CD8-positive, alpha-beta memory T cell (primary cell): ENCODE measurements around the gene DVL1. TPM values are rescaled to one million over a fixed set of nuclear protein-coding genes. Genes with fewer than 3 reads are reported as not detected.

Experiments used
- CTCF ChIA-PET: fragments of 350-600 bp; sonication (Branson Sonifier 250); formaldehyde crosslinking; loops from one replicate; lab custom pipeline; 2021; ENCODE audit warnings: antibody characterized with exemption; lab: Charles Lee
- POLR2A ChIA-PET: fragments of 350-600 bp; sonication (Branson Sonifier 250); formaldehyde crosslinking; loops from one replicate; lab custom pipeline; 2021; ENCODE audit warnings: antibody characterized with exemption; lab: Charles Lee
- DNase-seq, 5 donors: peaks; one replicate each; pipeline versions ENCODE4 v3.0.0 to v3.0.0-alpha.2; 2020 to 2022; ENCODE audit warnings: mixed read lengths in 1 of 5
- H3K27ac ChIP-seq: one replicate; pipeline ENCODE4 v1.7.0; 2013; ENCODE audit warnings: low read depth, mild to moderate bottlenecking, low read length, moderate library complexity
- H3K27me3 ChIP-seq: 2 replicates; pipeline ENCODE4 v1.7.0; 2013; ENCODE audit warnings: low read length, mild to moderate bottlenecking; ENCODE audit not compliant: insufficient read depth, poor library complexity, severe bottlenecking
- H3K36me3 ChIP-seq: 2 replicates; pipeline ENCODE4 v1.7.0; 2013; ENCODE audit warnings: mild to moderate bottlenecking, low read length, moderate library complexity; ENCODE audit not compliant: insufficient read depth
- H3K4me1 ChIP-seq: 2 replicates; pipeline ENCODE4 v1.7.0; 2013; ENCODE audit warnings: mild to moderate bottlenecking, low read length, moderate library complexity; ENCODE audit not compliant: insufficient read depth
- H3K4me3 ChIP-seq: 2 replicates; pipeline ENCODE4 v1.7.0; 2013; ENCODE audit warnings: mild to moderate bottlenecking, low read length
- H3K9me3 ChIP-seq: 2 replicates; pipeline ENCODE4 v1.7.0; 2013; ENCODE audit warnings: mild to moderate bottlenecking, low read length
- H3K27ac Mint-ChIP-seq, 8 donors: one replicate each; pipeline ENCODE4 v1.8.0; 2020 to 2021; ENCODE audit warnings: mixed read lengths in 8 of 8, mild to moderate bottlenecking in 6 of 8, inconsistent platforms in 3 of 8, moderate library complexity in 3 of 8
- H3K27me3 Mint-ChIP-seq, 2 donors: one replicate each; pipeline ENCODE4 v1.8.0; 2020 to 2021; ENCODE audit warnings: mixed read lengths in 2 of 2, mild to moderate bottlenecking in 1 of 2, moderate library complexity in 1 of 2
- H3K36me3 Mint-ChIP-seq, 3 donors: one replicate each; pipeline ENCODE4 v1.8.0; 2020 to 2021; ENCODE audit warnings: mixed read lengths in 3 of 3, inconsistent platforms in 1 of 3, mild to moderate bottlenecking in 1 of 3
- H3K4me1 Mint-ChIP-seq, 3 donors: one replicate each; pipeline ENCODE4 v1.8.0; 2020 to 2021; ENCODE audit warnings: mixed read lengths in 3 of 3, inconsistent platforms in 1 of 3, mild to moderate bottlenecking in 1 of 3
- H3K4me3 Mint-ChIP-seq, 7 donors: one replicate each; pipeline ENCODE4 v1.8.0; 2020 to 2021; ENCODE audit warnings: mixed read lengths in 7 of 7, mild to moderate bottlenecking in 6 of 7, moderate library complexity in 4 of 7, inconsistent platforms in 2 of 7
- H3K9me3 Mint-ChIP-seq, 5 donors: one replicate each; pipeline ENCODE4 v1.8.0; 2020 to 2022; ENCODE audit warnings: mixed read lengths in 5 of 5, mild to moderate bottlenecking in 3 of 5, moderate library complexity in 2 of 5, inconsistent platforms in 1 of 5
- polyA plus RNA-seq: library from polyadenylated mRNA; unstranded; fragments of 300-500 nt; fragmentation: Illumina TruSeq; gene quantifications from one replicate; pipeline ENCODE4 v1.2.3, GENCODE V29; 2021
- total RNA-seq, 2 experiments: library from RNA; stranded (reverse); gene quantifications; one replicate each; pipeline ENCODE4 v1.2.3, GENCODE V29; 2021

DVL1 gene
- total and polyA plus RNA-seq, 3 experiments from 2014 or later, result 1.6 to 41.1 (median 39.7) TPM

GRCh38 chr1:1365875-1366698 lies 16.9 kb upstream of the DVL1 start:
- H3K27ac ChIP-seq, result no peak overlapping the region
- H3K36me3 Mint-ChIP-seq, result no peaks in the 10 kb centered on the region
- no peaks in the 10 kb centered on the region for H3K36me3 ChIP-seq
- H3K9me3 Mint-ChIP-seq, result no peaks in the 10 kb centered on the region
- peaks cover 0 to 11% (median 1%) of the 10 kb centered on the region in 3 donors for H3K4me1 Mint-ChIP-seq
- no peaks in the 10 kb centered on the region for H3K9me3 ChIP-seq
- no peaks in the 10 kb centered on the region for H3K27me3 ChIP-seq
- no peak overlapping the region for H3K27ac Mint-ChIP-seq
- H3K4me3 ChIP-seq, result no peak overlapping the region
- H3K4me1 ChIP-seq, result peaks cover 7% of the 10 kb centered on the region
- POLR2A ChIA-PET, result no interaction called here
- peaks cover under 1 to 4% of the 10 kb centered on the region in 2 donors for H3K27me3 Mint-ChIP-seq
- CTCF ChIA-PET, result interaction anchor here (0.9 kb wide), 1 partner anchor 364 kb away, joined by 3 read pairs; no protein-coding TSS in a partner anchor
- DNase-seq, result no peak
- no peak overlapping the region for H3K4me3 Mint-ChIP-seq

GRCh38 chr1:1364266-1364665 lies 15.0 kb upstream of the DVL1 start:
- POLR2A ChIA-PET, result no interaction called here
- Histone ChIP-seq H3K36me3 (no peaks in the 10 kb centered on the region), H3K27me3 (no peaks in the 10 kb centered on the region), H3K27ac (no peak overlapping the region), H3K4me1 (no peaks in the 10 kb centered on the region), H3K9me3 (no peaks in the 10 kb centered on the region), H3K4me3 (no peak overlapping the region)
- no peak for DNase-seq
- no peaks in the 10 kb centered on the region for H3K9me3 Mint-ChIP-seq
- H3K27ac Mint-ChIP-seq, result no peak overlapping the region
- H3K36me3 Mint-ChIP-seq, result no peaks in the 10 kb centered on the region
- no peak overlapping the region for H3K4me3 Mint-ChIP-seq
- H3K27me3 Mint-ChIP-seq, result peaks cover 5 to 11% of the 10 kb centered on the region in 2 donors
- CTCF ChIA-PET, result no interaction called here
- H3K4me1 Mint-ChIP-seq, result peaks cover 1 to 3% (median 3%) of the 10 kb centered on the region in 3 donors

GRCh38 chr1:1361982-1362423 lies 12.8 kb upstream of the DVL1 start:
- Mint-ChIP-seq H3K4me1 (peaks cover 3 to 16% (median 5%) of the 10 kb centered on the region in 3 donors), H3K36me3 (no peaks in the 10 kb centered on the region), H3K27me3 (peaks cover 9 to 17% of the 10 kb centered on the region in 2 donors), H3K9me3 (no peaks in the 10 kb centered on the region), H3K27ac (no peak overlapping the region), H3K4me3 (no peak overlapping the region)
- Histone ChIP-seq H3K9me3 (no peaks in the 10 kb centered on the region), H3K4me3 (no peak overlapping the region), H3K27me3 (no peaks in the 10 kb centered on the region), H3K27ac (no peak overlapping the region), H3K36me3 (no peaks in the 10 kb centered on the region), H3K4me1 (peaks cover 10% of the 10 kb centered on the region)
- ChIA-PET CTCF (no interaction called here), POLR2A (no interaction called here)
- no peak for DNase-seq

- POLR2A ChIA-PET, result no interaction called here
- Mint-ChIP-seq H3K4me3 (no peak overlapping the region), H3K27me3 (peaks cover 9 to 18% of the 10 kb centered on the region in 2 donors), H3K27ac (no peak overlapping the region), H3K36me3 (no peaks in the 10 kb centered on the region), H3K9me3 (no peaks in the 10 kb centered on the region), H3K4me1 (peaks cover 3 to 17% (median 5%) of the 10 kb centered on the region in 3 donors)
- no peak overlapping the region for H3K4me3 ChIP-seq
- no peaks in the 10 kb centered on the region for H3K27me3 ChIP-seq
- H3K27ac ChIP-seq, result no peak overlapping the region
- CTCF ChIA-PET, result no interaction called here
- no peaks in the 10 kb centered on the region for H3K9me3 ChIP-seq
- DNase-seq, result no peak
- H3K36me3 ChIP-seq, result no peaks in the 10 kb centered on the region
- H3K4me1 ChIP-seq, result peaks cover 10% of the 10 kb centered on the region
Measured at GRCh38 chr1:1361233-1361981, 12.2 kb upstream of the DVL1 start.

- ChIA-PET CTCF (no interaction called here), POLR2A (no interaction called here)
- Histone ChIP-seq H3K9me3 (no peaks in the 10 kb centered on the region), H3K27ac (no peak overlapping the region), H3K27me3 (no peaks in the 10 kb centered on the region), H3K4me3 (no peak overlapping the region), H3K4me1 (peaks cover 10% of the 10 kb centered on the region), H3K36me3 (no peaks in the 10 kb centered on the region)
- Mint-ChIP-seq H3K4me1 (peaks cover 3 to 17% (median 5%) of the 10 kb centered on the region in 3 donors), H3K9me3 (no peaks in the 10 kb centered on the region), H3K4me3 (peak overlapping the region in 1 of 7 donors; percentile 1), H3K36me3 (no peaks in the 10 kb centered on the region), H3K27me3 (peaks cover 9 to 18% of the 10 kb centered on the region in 2 donors), H3K27ac (no peak overlapping the region)
- no peak for DNase-seq
Measured at GRCh38 chr1:1360506-1361169, 11.4 kb upstream of the DVL1 start.

- Mint-ChIP-seq H3K27me3 (peaks cover 9 to 18% of the 10 kb centered on the region in 2 donors), H3K4me3 (peak overlapping the region in 2 of 7 donors; percentile 64 to 68), H3K4me1 (peaks cover 3 to 17% (median 5%) of the 10 kb centered on the region in 3 donors), H3K36me3 (no peaks in the 10 kb centered on the region), H3K27ac (peak overlapping the region in 2 of 8 donors; percentile 36 to 71), H3K9me3 (no peaks in the 10 kb centered on the region)
- Histone ChIP-seq H3K36me3 (no peaks in the 10 kb centered on the region), H3K4me1 (peaks cover 10% of the 10 kb centered on the region), H3K27me3 (no peaks in the 10 kb centered on the region), H3K27ac (no peak overlapping the region), H3K4me3 (no peak overlapping the region), H3K9me3 (no peaks in the 10 kb centered on the region)
- POLR2A ChIA-PET, result no interaction called here
- DNase-seq, result no peak
- CTCF ChIA-PET, result interaction anchor here (0.7 kb wide), 1 partner anchor 12 kb away, joined by 3 read pairs; no protein-coding TSS in a partner anchor
Measured at GRCh38 chr1:1359664-1360468, 10.6 kb upstream of the DVL1 start.

- H3K36me3 Mint-ChIP-seq, result no peaks in the 10 kb centered on the region
- ChIA-PET POLR2A (no interaction called here), CTCF (interaction anchor here (0.7 kb wide), 1 partner anchor 12 kb away, joined by 3 read pairs; no protein-coding TSS in a partner anchor)
- H3K27ac ChIP-seq, result no peak overlapping the region
- H3K9me3 Mint-ChIP-seq, result no peaks in the 10 kb centered on the region
- no peak overlapping the region for H3K4me3 ChIP-seq
- H3K9me3 ChIP-seq, result no peaks in the 10 kb centered on the region
- no peaks in the 10 kb centered on the region for H3K27me3 ChIP-seq
- peak overlapping the region in 3 of 8 donors; percentile 36 to 71 (median 50) for H3K27ac Mint-ChIP-seq
- peak overlapping the region in 5 of 7 donors; percentile 23 to 68 (median 50) for H3K4me3 Mint-ChIP-seq
- H3K4me1 Mint-ChIP-seq, result peaks cover 3 to 17% (median 5%) of the 10 kb centered on the region in 3 donors
- peaks cover 10 to 18% of the 10 kb centered on the region in 2 donors for H3K27me3 Mint-ChIP-seq
- no peaks in the 10 kb centered on the region for H3K36me3 ChIP-seq
- DNase-seq, result peak in 1 of 5 donors; percentile 64
- H3K4me1 ChIP-seq, result peaks cover 11% of the 10 kb centered on the region
Measured at GRCh38 chr1:1359308-1359663, 10.1 kb upstream of the DVL1 start.
